ENCODE data around the gene FGA.

The FGA gene

DNA sequence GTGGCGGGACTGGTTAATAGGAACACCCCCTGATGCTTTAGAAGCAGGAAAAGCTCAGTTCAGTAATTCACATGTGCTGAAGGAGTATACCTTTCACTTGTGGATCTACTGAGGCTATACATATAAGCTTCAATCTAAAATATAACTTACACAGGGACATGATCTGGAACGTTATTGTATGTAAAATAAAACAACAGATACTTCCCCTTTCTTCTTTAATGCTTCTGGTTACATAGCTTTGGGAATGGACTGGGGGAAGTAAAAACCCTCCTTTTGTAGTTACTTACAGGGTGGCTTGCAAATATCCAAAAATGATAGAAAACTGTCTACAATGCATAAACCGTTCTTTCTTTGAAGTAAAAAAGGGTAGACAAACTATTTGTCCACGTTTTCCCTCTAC lies 20.0 kb upstream of the FGA start:
- no peaks in the 10 kb centered on the region; the same call in 1 of the 2 replicates for H3K36me3 ChIP-seq
- no peaks in the 10 kb centered on the region for H3K27me3 ChIP-seq
- H3K9me3 ChIP-seq = no peaks in the 10 kb centered on the region
- DNase-seq = no peak
- TF ChIP-seq CTCF (IDR thresholded peaks at IDR 0.05; ENCODE audit: low read depth, low read length) = no peak
- H3K4me1 ChIP-seq = no peaks in the 10 kb centered on the region
- H3K4me3 ChIP-seq (ENCODE audit: low read depth, low read length) = no peak overlapping the region

DNA sequence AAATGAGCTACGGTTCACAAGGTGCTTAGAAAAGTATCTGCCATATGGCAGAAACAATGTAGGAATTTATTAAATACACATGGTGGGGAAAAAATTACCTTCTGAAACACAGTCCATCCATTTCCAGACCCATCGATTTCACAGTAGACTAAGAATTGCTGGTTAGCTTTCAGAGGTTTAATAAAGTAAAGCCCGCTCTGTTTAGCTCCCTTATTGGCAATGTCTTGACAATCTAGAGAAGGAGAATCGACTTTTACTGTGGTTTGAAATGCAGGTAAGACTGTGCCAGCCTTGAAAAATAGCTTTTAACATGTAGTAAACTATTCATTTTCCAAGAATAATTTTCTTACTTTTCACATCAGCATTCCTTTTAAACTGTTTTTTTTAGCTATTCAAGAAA lies 19.0 kb upstream of the FGA start:
- TF ChIP-seq CTCF (IDR thresholded peaks at IDR 0.05; ENCODE audit: low read depth, low read length) = no peak
- no peaks in the 10 kb centered on the region for H3K27me3 ChIP-seq
- H3K36me3 ChIP-seq = no peaks in the 10 kb centered on the region; the same call in 1 of the 2 replicates
- H3K9me3 ChIP-seq = no peaks in the 10 kb centered on the region
- no peaks in the 10 kb centered on the region for H3K4me1 ChIP-seq
- no peak overlapping the region for H3K4me3 ChIP-seq (ENCODE audit: low read depth, low read length)
- DNase-seq = no peak

DNA sequence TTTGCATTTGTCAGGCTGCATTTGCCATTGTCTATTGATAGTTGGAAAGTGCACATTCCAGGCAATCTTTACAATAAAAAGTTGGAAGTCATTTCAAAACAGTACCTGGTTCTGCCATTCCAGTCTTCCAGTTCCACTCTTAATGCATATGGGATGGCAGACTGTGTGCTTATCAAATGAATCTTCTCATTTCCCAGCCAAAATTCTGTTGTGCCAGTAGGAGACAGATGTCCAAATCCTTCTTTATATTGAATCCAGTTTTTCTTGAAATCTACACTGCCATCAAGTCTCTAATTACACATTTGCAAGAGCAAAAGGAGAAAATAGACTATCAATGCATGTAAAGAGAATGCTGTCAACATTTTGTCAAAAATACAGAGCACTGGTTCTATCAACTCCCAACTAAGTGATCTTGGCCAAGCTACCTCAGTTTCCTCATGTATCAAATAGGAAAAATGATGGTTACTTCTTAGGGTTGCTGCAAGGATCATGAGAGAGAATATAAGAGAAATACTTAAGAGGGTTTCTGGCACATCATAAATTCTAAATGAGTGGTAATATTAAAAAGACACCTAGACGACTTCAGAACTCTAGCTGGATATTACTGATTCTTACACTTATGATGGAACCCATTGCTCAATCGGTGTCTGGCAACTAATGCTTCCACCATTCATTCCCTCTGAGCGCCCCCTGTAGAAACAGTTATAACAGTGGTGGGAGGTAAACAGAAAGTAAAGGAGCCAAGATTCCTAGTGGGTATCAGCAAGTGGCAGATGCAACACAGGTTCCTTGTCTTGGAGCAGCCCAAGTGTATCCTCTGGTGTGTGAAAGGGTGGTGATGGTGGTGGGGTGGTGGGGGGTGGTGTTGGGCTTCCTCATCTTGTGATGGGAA lies 18.1 kb upstream of the FGA start:
- no peak for DNase-seq
- H3K36me3 ChIP-seq = no peaks in the 10 kb centered on the region; the same call in 1 of the 2 replicates
- TF ChIP-seq CTCF (IDR thresholded peaks at IDR 0.05; ENCODE audit: low read depth, low read length) = no peak
- no peak overlapping the region for H3K4me3 ChIP-seq (ENCODE audit: low read depth, low read length)
- no peaks in the 10 kb centered on the region for H3K4me1 ChIP-seq
- H3K27me3 ChIP-seq = peaks cover 3% of the 10 kb centered on the region; the same call in 1 of the 2 replicates
- H3K9me3 ChIP-seq = no peaks in the 10 kb centered on the region

GRCh38 chr4:154606728-154607723 lies 16.5 kb upstream of the FGA start:
- DNase-seq = no peak
- Histone ChIP-seq H3K27me3 (peaks cover 4% of the 10 kb centered on the region; the same call in 1 of the 2 replicates), H3K4me1 (no peaks in the 10 kb centered on the region), H3K9me3 (no peaks in the 10 kb centered on the region), H3K4me3 (ENCODE audit: low read depth, low read length) (no peak overlapping the region), H3K36me3 (no peaks in the 10 kb centered on the region; the same call in 1 of the 2 replicates)
- no peak for TF ChIP-seq CTCF (IDR thresholded peaks at IDR 0.05; ENCODE audit: low read depth, low read length)

DNA sequence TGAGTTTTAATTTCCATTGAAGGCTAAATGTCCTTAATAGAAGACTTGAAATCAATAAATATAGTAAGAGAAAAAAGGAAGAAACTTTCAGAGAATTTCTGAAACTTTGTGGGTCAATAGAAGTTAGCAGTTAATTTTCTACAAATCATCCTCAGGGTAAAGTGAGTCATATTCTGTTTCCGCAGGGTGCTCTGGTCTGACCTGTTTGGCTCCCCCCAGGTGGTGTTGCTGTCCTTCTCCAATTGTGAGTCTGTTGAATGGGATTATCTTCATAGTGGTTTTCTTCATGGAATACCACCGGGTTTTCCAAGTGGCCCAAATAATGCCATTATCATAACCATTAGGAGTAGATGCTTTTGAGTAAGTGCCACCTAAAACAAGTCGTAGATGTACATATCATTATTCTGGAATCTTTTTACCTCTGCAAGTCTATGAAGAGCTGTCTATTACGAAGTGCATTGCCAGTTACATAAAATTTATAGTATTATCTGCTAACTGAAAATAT lies 14.2 kb upstream of the FGA start:
- H3K4me1 ChIP-seq = no peaks in the 10 kb centered on the region
- H3K4me3 ChIP-seq (ENCODE audit: low read depth, low read length) = no peak overlapping the region

More for the DNA sequence above, 14.2 kb upstream of the FGA start:
- Histone ChIP-seq H3K27me3 (peaks cover 18% of the 10 kb centered on the region), H3K9me3 (no peaks in the 10 kb centered on the region), H3K36me3 (no peaks in the 10 kb centered on the region; the same call in 1 of the 2 replicates)
- TF ChIP-seq CTCF (IDR thresholded peaks at IDR 0.05; ENCODE audit: low read depth, low read length) = no peak
- no peak for DNase-seq

Data from BE2C (cell line).